HCT116 (cell line): ENCODE results near the gene ZYG11B.

Experiments
- CBX3 ChIP-seq: IDR thresholded peaks from 2 replicates; pipeline ENCODE4 v1.6.1; 2012; ENCODE audit warnings: low read depth
- CTCF ChIP-seq, 3 experiments: fragments of 200-600 bp in 1 of 3; sonication (generic) in 1 of 3; IDR thresholded peaks in 2 of 3; conservative IDR thresholded peaks in 1 of 3; 2 replicates each; pipeline ENCODE4 v1.5.1; 2012 to 2017; ENCODE audit warnings: low read depth in 2 of 3, low read length in 2 of 3, antibody characterized with exemption in 1 of 3, borderline replicate concordance in 1 of 3, control low read depth in 1 of 3, mild to moderate bottlenecking in 1 of 3, mixed read lengths in 1 of 3, mixed run types in 1 of 3, moderate library complexity in 1 of 3; ENCODE audit not compliant: insufficient read depth in 1 of 3
- EZH2 ChIP-seq: fragments of 200-600 bp; sonication (generic); IDR thresholded peaks from 2 replicates; pipeline ENCODE4 v1.6.1; 2017; ENCODE audit warnings: antibody characterized with exemption, mixed run types
- MAX ChIP-seq: IDR thresholded peaks from 2 replicates; pipeline ENCODE4 v1.6.1; 2012
- POLR2A ChIP-seq: IDR thresholded peaks from 2 replicates; pipeline ENCODE4 v1.7.0; 2011; ENCODE audit warnings: borderline replicate concordance; ENCODE audit not compliant: insufficient read depth, insufficient read length; ENCODE audit errors: extremely low read depth
- POLR2AphosphoS5 ChIP-seq: IDR thresholded peaks from 2 replicates; pipeline ENCODE4 v1.6.1; 2011; ENCODE audit warnings: mild to moderate bottlenecking, low read depth, low read length, moderate library complexity
- REST ChIP-seq: IDR thresholded peaks from 2 replicates; pipeline ENCODE4 v1.6.1; 2012; ENCODE audit warnings: low read depth
- SIN3A ChIP-seq: IDR thresholded peaks from 2 replicates; pipeline ENCODE4 v1.6.1; 2012; ENCODE audit warnings: low read depth
- SRF ChIP-seq: IDR thresholded peaks from 2 replicates; pipeline ENCODE4 v1.6.1; 2012; ENCODE audit warnings: low read depth
- YY1 ChIP-seq: IDR thresholded peaks from 2 replicates; pipeline ENCODE4 v1.6.1; 2011; ENCODE audit warnings: low read length, low read depth, moderate library complexity, mild to moderate bottlenecking; ENCODE audit not compliant: insufficient replicate concordance; ENCODE audit errors: extremely low read depth
- ZBTB33 ChIP-seq: IDR thresholded peaks from 2 replicates; pipeline ENCODE4 v1.6.1; 2011; ENCODE audit warnings: mild to moderate bottlenecking, low read length, moderate library complexity; ENCODE audit not compliant: insufficient replicate concordance; ENCODE audit errors: extremely low read depth
- TF ChIP-seq, protein P1 (sequence below): IDR thresholded peaks from 2 replicates; pipeline ENCODE4 v1.6.1; 2012

GRCh38 chr1:52842643-52843310 lies 116.5 kb downstream of the ZYG11B start, which contains the start of gene ZYG11A:
- TF ChIP-seq CTCF (IDR thresholded peaks at IDR 0.05 in 2 of 3, conservative IDR thresholded peaks at IDR 0.05 in 1 of 3; ENCODE audit: borderline replicate concordance in 1 of 3, insufficient read depth in 1 of 3, low read depth in 2 of 3, low read length in 2 of 3), result no peak
- TF ChIP-seq SIN3A, result no peak
- no peak for TF ChIP-seq CBX3
- TF ChIP-seq POLR2A, result no peak
- TF ChIP-seq EZH2, result no peak
- TF ChIP-seq MAX, result no peak
- no peak for TF ChIP-seq ZBTB33
- TF ChIP-seq, protein P1, sequence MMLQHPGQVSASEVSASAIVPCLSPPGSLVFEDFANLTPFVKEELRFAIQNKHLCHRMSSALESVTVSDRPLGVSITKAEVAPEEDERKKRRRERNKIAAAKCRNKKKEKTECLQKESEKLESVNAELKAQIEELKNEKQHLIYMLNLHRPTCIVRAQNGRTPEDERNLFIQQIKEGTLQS, result no peak
- no peak for TF ChIP-seq POLR2AphosphoS5
- TF ChIP-seq SRF, result no peak
- no peak for TF ChIP-seq REST
- no peak for TF ChIP-seq YY1
